Activated CD8-positive, alpha-beta T cell treated with anti-CD3 and anti-CD28 coated beads, Interleukin-2, amount 10 ng/mL, durations not matched to agents 7 days and 5 days (primary cell): Measurements from ENCODE around the gene HS3ST1. TPM values are rescaled to one million over a fixed set of nuclear protein-coding genes. Genes with fewer than 3 reads are reported as not detected.

ENCODE experiments used
- ATAC-seq: fragments of 150-1000 bp; cut with Tn5 transposase; one replicate; pipeline ENCODE4 v1.10.0; 2021; ENCODE audit warnings: moderate library complexity
- CTCF ChIA-PET: fragments of 350-600 bp; sonication (Branson Sonifier 250); formaldehyde crosslinking; loops from one replicate; lab custom pipeline; 2021; ENCODE audit warnings: antibody characterized with exemption; lab: Charles Lee
- POLR2A ChIA-PET: fragments of 350-600 bp; sonication (Branson Sonifier 250); formaldehyde crosslinking; loops from one replicate; lab custom pipeline; 2021; ENCODE audit warnings: antibody characterized with exemption; lab: Charles Lee
- DNase-seq: peaks from one replicate; pipeline ENCODE4 v3.0.0-alpha.2; 2020
- H3K27ac Mint-ChIP-seq: one replicate; pipeline ENCODE4 v1.8.0; 2021; ENCODE audit warnings: mild to moderate bottlenecking, mixed read lengths
- H3K27me3 Mint-ChIP-seq: one replicate; pipeline ENCODE4 v1.8.0; 2021; ENCODE audit warnings: low read depth, mixed read lengths
- H3K36me3 Mint-ChIP-seq: one replicate; pipeline ENCODE4 v1.8.0; 2021; ENCODE audit warnings: low read depth, mixed read lengths
- H3K4me1 Mint-ChIP-seq: one replicate; pipeline ENCODE4 v1.8.0; 2021; ENCODE audit warnings: low read depth, mixed read lengths
- H3K4me3 Mint-ChIP-seq: one replicate; pipeline ENCODE4 v1.8.0; 2021; ENCODE audit warnings: mild to moderate bottlenecking, mixed read lengths
- H3K9me3 Mint-ChIP-seq: one replicate; pipeline ENCODE4 v1.8.0; 2022; ENCODE audit warnings: mixed read lengths; ENCODE audit not compliant: insufficient read depth
- total RNA-seq, 2 experiments: library from RNA; stranded (reverse); gene quantifications; one replicate each; pipeline ENCODE4 v1.2.3, GENCODE V29; 2021

The HS3ST1 gene
- total RNA-seq, 2 experiments from 2014 or later: not detected

GRCh38 chr4:11430536-11430935, 1.8 kb upstream of the HS3ST1 start:
- CTCF ChIA-PET: no interaction called here
- Mint-ChIP-seq H3K27ac (no peak overlapping the region), H3K4me3 (no peak overlapping the region), H3K9me3 (no peaks in the 10 kb centered on the region), H3K36me3 (no peaks in the 10 kb centered on the region), H3K27me3 (peaks cover 54% of the 10 kb centered on the region), H3K4me1 (peaks cover 14% of the 10 kb centered on the region)
- DNase-seq: no peak
- ATAC-seq: no peak
- POLR2A ChIA-PET: no interaction called here

GRCh38 chr4:11429699-11430045, 978 bp upstream of the HS3ST1 start:
- Mint-ChIP-seq H3K4me3 (peak overlapping the region; percentile 8), H3K9me3 (no peaks in the 10 kb centered on the region), H3K27ac (no peak overlapping the region), H3K4me1 (peaks cover 14% of the 10 kb centered on the region), H3K27me3 (peaks cover 54% of the 10 kb centered on the region), H3K36me3 (no peaks in the 10 kb centered on the region)
- CTCF ChIA-PET: no interaction called here
- ATAC-seq (no peak), DNase-seq (no peak)
- POLR2A ChIA-PET: no interaction called here

- peaks cover 14% of the 10 kb centered on the region for H3K4me1 Mint-ChIP-seq
- H3K27ac Mint-ChIP-seq: no peak overlapping the region
- ChIA-PET POLR2A (no interaction called here), CTCF (no interaction called here)
- DNase-seq (peak; percentile 51), ATAC-seq (peak; percentile 89)
- peak overlapping the region; percentile 60 for H3K4me3 Mint-ChIP-seq
- no peaks in the 10 kb centered on the region for H3K36me3 Mint-ChIP-seq
- H3K27me3 Mint-ChIP-seq: peaks cover 52% of the 10 kb centered on the region
- H3K9me3 Mint-ChIP-seq: no peaks in the 10 kb centered on the region
Measured at GRCh38 chr4:11428899-11429698, 405 bp upstream of the HS3ST1 start.

GRCh38 chr4:11427121-11427996, 1.3 kb downstream of the HS3ST1 start:
- Mint-ChIP-seq H3K36me3 (no peaks in the 10 kb centered on the region), H3K27me3 (peaks cover 48% of the 10 kb centered on the region), H3K27ac (no peak overlapping the region), H3K9me3 (no peaks in the 10 kb centered on the region), H3K4me1 (peaks cover 14% of the 10 kb centered on the region), H3K4me3 (peak overlapping the region; percentile 60)
- ATAC-seq (no peak), DNase-seq (no peak)
- CTCF ChIA-PET: no interaction called here
- POLR2A ChIA-PET: no interaction called here

- ATAC-seq: no peak
- Mint-ChIP-seq H3K4me3 (no peak overlapping the region), H3K27me3 (peaks cover 44% of the 10 kb centered on the region), H3K9me3 (no peaks in the 10 kb centered on the region), H3K4me1 (peaks cover 14% of the 10 kb centered on the region), H3K36me3 (no peaks in the 10 kb centered on the region), H3K27ac (no peak overlapping the region)
- no peak for DNase-seq
- ChIA-PET CTCF (no interaction called here), POLR2A (no interaction called here)
Measured at GRCh38 chr4:11426731-11427120, 2.0 kb downstream of the HS3ST1 start.

GRCh38 chr4:11426003-11426402, 2.7 kb downstream of the HS3ST1 start:
- DNase-seq: no peak
- ATAC-seq: no peak
- Mint-ChIP-seq H3K4me1 (peaks cover 14% of the 10 kb centered on the region), H3K27ac (no peak overlapping the region), H3K4me3 (no peak overlapping the region), H3K27me3 (peaks cover 37% of the 10 kb centered on the region), H3K36me3 (no peaks in the 10 kb centered on the region), H3K9me3 (no peaks in the 10 kb centered on the region)
- ChIA-PET POLR2A (no interaction called here), CTCF (no interaction called here)

- DNase-seq: no peak
- no peaks in the 10 kb centered on the region for H3K9me3 Mint-ChIP-seq
- ATAC-seq: no peak
- H3K27me3 Mint-ChIP-seq: peaks cover 29% of the 10 kb centered on the region
- H3K27ac Mint-ChIP-seq: no peak overlapping the region
- ChIA-PET POLR2A (no interaction called here), CTCF (interaction anchor here (0.6 to 1.8 kb wide), 8 partner anchors 9 to 869 kb away, joined by 3 to 10 read pairs (median 4); no protein-coding TSS in a partner anchor)
- peaks cover 14% of the 10 kb centered on the region for H3K4me1 Mint-ChIP-seq
- no peak overlapping the region for H3K4me3 Mint-ChIP-seq
- H3K36me3 Mint-ChIP-seq: no peaks in the 10 kb centered on the region
Measured at GRCh38 chr4:11424856-11425255, 3.8 kb downstream of the HS3ST1 start.

GRCh38 chr4:11424000-11424399, 4.7 kb downstream of the HS3ST1 start:
- peaks cover 14% of the 10 kb centered on the region for H3K4me1 Mint-ChIP-seq
- ATAC-seq: no peak
- no peaks in the 10 kb centered on the region for H3K36me3 Mint-ChIP-seq
- H3K9me3 Mint-ChIP-seq: no peaks in the 10 kb centered on the region
- no peak overlapping the region for H3K27ac Mint-ChIP-seq
- DNase-seq: peak; percentile 42
- peaks cover 22% of the 10 kb centered on the region for H3K27me3 Mint-ChIP-seq
- POLR2A ChIA-PET: no interaction called here
- CTCF ChIA-PET: interaction anchor here (0.7 to 1.8 kb wide), 10 partner anchors 8 to 870 kb away, joined by 3 to 10 read pairs (median 4); no protein-coding TSS in a partner anchor
- H3K4me3 Mint-ChIP-seq: no peak overlapping the region

- Mint-ChIP-seq H3K9me3 (no peaks in the 10 kb centered on the region), H3K27me3 (peaks cover 21% of the 10 kb centered on the region), H3K36me3 (no peaks in the 10 kb centered on the region), H3K4me3 (no peak overlapping the region), H3K27ac (no peak overlapping the region), H3K4me1 (peaks cover 13% of the 10 kb centered on the region)
- no peak for ATAC-seq
- POLR2A ChIA-PET: no interaction called here
- CTCF ChIA-PET: interaction anchor here (0.7 to 1.8 kb wide), 8 partner anchors 9 to 869 kb away, joined by 3 to 10 read pairs (median 4); no protein-coding TSS in a partner anchor
- DNase-seq: no peak
Measured at GRCh38 chr4:11423465-11423864, 5.2 kb downstream of the HS3ST1 start.

- Mint-ChIP-seq H3K27ac (no peak overlapping the region), H3K27me3 (peaks cover 2% of the 10 kb centered on the region), H3K9me3 (no peaks in the 10 kb centered on the region), H3K4me3 (no peak overlapping the region), H3K4me1 (no peaks in the 10 kb centered on the region), H3K36me3 (no peaks in the 10 kb centered on the region)
- CTCF ChIA-PET: no interaction called here
- ATAC-seq (no peak), DNase-seq (no peak)
- POLR2A ChIA-PET: no interaction called here
Measured at GRCh38 chr4:11421116-11421515, 7.6 kb downstream of the HS3ST1 start.

GRCh38 chr4:11420327-11420726, 8.4 kb downstream of the HS3ST1 start:
- ATAC-seq (no peak), DNase-seq (no peak)
- Mint-ChIP-seq H3K4me1 (no peaks in the 10 kb centered on the region), H3K27ac (no peak overlapping the region), H3K27me3 (no peaks in the 10 kb centered on the region), H3K4me3 (no peak overlapping the region), H3K9me3 (no peaks in the 10 kb centered on the region), H3K36me3 (no peaks in the 10 kb centered on the region)
- ChIA-PET CTCF (interaction anchor here (0.7 kb wide), 1 partner anchor 13 kb away, joined by 3 read pairs; no protein-coding TSS in a partner anchor), POLR2A (no interaction called here)

GRCh38 chr4:11418610-11419009, 10.1 kb downstream of the HS3ST1 start:
- H3K36me3 Mint-ChIP-seq: no peaks in the 10 kb centered on the region
- no peaks in the 10 kb centered on the region for H3K9me3 Mint-ChIP-seq
- no peak overlapping the region for H3K4me3 Mint-ChIP-seq
- ATAC-seq (no peak), DNase-seq (peak; percentile 39)
- POLR2A ChIA-PET: no interaction called here
- no peaks in the 10 kb centered on the region for H3K27me3 Mint-ChIP-seq
- no peaks in the 10 kb centered on the region for H3K4me1 Mint-ChIP-seq
- no peak overlapping the region for H3K27ac Mint-ChIP-seq
- CTCF ChIA-PET: no interaction called here
